Renal pelvis (tissue), 4 donors: Measurements from ENCODE around the gene HCK. TPM values are rescaled to one million over a fixed set of nuclear protein-coding genes. Genes with fewer than 3 reads are reported as not detected.
"Not testable (repeated sequence)": the region's sequence is repeated elsewhere in the genome, so short reads cannot be mapped to it uniquely, and the experiment has no call there.

ENCODE experiments used
- DNase-seq: peaks from one replicate; pipeline ENCODE4 v3.0.0-alpha.2; 2013
- polyA plus RNA-seq, 3 donors: library from polyadenylated mRNA; unstranded; fragments of 120-200 nt; gene quantifications; one replicate each; pipeline ENCODE4 v1.2.1, GENCODE V29; 2013; ENCODE audit not compliant: insufficient read length in 3 of 3

HCK gene
- polyA plus RNA-seq, 3 donors = 2.0 to 3.3 (median 2.5) TPM

- no peak for DNase-seq
Measured at GRCh38 chr20:32027643-32028042, 24.4 kb upstream of the HCK start.

GRCh38 chr20:32028647-32029372 is 23.2 kb upstream of the HCK start:
- peak; percentile 50 for DNase-seq

GRCh38 chr20:32029561-32029960 is 22.5 kb upstream of the HCK start:
- no peak for DNase-seq

DNA sequence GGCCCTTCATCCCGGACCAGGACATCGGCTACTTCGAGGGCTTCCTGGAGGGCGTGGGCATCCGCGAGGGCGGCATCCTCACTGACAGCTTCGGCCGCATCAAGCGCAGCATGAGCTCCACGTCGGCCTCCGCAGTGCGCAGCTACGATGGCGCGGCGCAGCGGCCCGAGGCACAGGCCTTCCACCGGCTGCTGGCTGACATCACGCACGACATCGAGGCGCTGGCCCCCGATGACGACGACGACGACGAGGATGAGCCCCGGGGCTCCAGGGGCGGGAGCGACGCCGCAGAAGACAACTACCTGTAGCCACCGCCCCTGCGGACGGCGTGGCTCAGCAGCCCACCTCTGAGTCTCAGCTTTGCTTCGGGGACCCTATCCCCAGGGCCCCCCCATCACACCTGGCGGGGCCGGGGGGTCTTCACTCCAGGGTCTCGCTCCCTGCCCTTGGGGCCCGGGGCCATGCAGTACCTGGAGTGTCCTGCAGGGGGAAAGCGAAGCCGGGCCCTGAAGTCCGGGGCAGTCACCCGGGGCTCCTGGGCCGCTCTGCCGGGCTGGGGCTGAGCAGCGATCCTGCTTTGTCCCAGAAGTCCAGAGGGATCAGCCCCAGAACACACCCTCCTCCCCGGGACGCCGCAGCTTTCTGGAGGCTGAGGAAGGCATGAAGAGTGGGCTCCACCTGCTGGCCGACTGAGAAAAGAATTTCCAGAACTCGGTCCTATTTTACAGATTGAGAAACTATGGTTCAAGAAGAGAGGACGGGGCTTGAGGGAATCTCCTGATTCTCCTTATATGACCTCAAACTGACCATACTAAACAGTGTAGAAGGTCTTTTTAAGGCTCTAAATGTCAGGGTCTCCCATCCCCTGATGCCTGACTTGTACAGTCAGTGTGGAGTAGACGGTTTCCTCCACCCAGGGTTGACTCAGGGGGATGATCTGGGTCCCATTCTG is 20.8 kb upstream of the HCK start:
- DNase-seq = peak; percentile 85

DNA sequence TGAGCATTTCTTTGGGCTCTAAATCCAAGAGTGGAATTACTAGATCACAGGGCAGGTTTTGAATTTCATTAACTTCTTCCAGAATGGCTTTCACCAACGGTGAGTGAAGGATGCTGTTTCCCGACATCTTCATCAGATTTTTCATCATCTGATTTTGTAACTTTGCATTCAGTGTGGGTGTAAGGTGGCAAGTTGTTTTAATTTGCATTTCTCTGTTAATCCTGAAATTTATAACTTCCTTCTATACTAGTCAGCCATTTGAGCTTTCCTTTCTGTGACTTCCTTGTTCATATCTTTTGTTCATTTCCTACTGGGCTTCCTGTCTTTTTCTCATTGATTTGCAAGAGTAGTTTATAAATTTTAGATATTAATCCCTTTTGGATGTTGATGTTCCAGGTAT is 18.7 kb upstream of the HCK start:
- no peak for DNase-seq

DNA sequence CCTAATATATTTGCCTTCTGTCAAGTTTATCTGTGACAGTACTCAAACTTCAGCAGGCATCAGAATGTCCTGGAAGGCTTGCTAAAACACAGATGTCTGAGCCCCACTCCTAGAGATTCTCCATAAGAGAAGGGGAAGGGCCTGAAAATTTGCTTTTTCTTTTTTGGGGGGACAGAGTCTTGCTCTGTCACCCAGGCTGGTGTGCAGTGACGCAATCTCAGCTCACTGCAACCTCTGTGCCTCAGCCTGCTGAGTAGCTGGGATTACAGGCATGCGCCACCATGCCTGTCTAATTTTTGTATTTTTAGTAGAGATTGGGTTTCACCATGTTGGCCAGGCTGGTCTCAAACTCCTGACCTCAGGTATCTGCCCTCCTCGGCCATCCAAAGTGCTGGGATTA is 18.3 kb upstream of the HCK start:
- DNase-seq = not testable (repeated sequence)

GRCh38 chr20:32034581-32035425 is 17.2 kb upstream of the HCK start:
- no peak for DNase-seq

GRCh38 chr20:32035426-32035779 is 16.6 kb upstream of the HCK start:
- no peak for DNase-seq

GRCh38 chr20:32036252-32036651 is 15.8 kb upstream of the HCK start:
- DNase-seq = no peak

GRCh38 chr20:32036716-32037485 is 15.1 kb upstream of the HCK start:
- DNase-seq = no peak

- no peak for DNase-seq
Measured at GRCh38 chr20:32037929-32038328, 14.1 kb upstream of the HCK start.

DNA sequence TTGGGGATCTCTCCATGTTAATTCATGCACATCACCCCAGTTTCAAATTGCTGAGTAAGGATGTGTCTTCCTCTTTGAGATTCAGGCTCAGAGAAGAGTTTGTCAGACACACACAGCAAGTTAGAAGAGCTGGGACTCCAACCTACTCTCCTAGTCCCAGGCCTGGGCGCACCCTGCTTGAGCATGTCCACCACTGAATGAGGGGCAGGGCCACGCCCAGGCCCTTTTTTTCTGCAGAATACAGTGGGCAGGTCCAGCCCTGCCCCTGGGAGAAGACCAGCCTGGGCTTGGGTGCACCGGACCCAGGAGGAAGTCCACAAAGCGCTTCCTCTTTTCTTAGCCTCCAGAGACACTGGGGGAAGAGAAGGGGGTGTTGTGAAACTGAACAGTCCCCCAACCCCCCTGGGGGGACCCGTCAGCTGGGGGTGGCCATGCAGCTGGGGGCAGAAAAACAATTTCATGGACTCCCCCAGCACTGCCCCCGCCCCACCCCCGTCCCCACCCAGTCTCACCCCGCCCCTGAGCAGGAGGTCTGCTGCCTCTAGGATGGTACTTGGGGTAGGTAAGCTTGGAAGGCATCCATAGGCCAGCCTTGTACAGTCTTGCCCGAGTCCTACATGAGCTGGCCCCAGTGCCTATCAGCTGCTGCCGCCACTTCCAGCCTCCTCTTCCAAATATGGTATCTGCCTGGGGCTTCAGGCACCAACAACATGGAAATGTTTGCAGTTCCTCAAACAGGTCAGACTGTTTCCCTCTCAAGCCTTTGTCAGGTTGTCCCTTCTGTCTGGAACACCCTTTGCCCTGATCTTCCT is 11.7 kb upstream of the HCK start:
- DNase-seq = no peak

DNA sequence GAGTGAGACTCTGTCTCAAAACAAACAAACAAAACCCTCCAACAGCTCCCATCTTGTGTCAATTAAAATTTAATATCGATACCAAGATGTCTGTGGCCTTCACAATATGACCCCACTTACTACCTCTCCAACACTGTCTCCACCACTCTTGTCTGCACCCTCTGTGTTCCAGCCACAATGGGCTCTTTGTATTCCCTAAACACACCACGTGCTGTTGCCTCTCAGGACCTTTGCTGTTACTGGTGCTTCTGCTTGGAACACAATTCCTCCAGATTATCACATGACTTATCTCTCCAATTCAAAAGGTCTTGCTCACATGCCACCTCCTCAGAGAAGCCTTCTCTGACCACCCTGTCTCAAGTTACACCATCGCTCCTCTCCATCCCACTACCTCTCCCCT is 6.0 kb upstream of the HCK start:
- DNase-seq = no peak

DNA sequence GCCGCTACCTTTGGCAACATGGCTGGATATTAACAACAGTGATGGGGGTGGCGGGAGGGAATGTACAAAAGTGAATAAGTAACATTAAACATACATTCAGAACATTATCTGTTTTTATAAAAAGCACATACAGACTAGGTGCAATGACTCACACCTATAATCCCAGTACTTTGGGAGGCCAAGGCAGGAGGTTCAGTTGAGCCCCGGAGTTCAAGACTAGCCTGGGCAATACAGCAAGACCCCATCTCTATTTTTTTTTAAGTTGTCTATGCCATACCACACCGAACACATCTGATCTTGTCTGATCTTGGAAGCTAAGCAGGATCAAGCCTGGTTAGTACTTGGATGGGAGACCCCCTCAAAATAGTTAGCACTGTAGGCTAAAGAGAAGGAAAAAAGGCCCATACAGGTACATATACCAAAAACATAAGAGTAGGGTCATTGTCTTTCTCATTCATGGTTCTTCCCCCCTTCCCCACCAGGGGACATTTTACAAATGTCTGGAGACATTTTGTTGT is 1.7 kb upstream of the HCK start:
- DNase-seq = no peak

DNA sequence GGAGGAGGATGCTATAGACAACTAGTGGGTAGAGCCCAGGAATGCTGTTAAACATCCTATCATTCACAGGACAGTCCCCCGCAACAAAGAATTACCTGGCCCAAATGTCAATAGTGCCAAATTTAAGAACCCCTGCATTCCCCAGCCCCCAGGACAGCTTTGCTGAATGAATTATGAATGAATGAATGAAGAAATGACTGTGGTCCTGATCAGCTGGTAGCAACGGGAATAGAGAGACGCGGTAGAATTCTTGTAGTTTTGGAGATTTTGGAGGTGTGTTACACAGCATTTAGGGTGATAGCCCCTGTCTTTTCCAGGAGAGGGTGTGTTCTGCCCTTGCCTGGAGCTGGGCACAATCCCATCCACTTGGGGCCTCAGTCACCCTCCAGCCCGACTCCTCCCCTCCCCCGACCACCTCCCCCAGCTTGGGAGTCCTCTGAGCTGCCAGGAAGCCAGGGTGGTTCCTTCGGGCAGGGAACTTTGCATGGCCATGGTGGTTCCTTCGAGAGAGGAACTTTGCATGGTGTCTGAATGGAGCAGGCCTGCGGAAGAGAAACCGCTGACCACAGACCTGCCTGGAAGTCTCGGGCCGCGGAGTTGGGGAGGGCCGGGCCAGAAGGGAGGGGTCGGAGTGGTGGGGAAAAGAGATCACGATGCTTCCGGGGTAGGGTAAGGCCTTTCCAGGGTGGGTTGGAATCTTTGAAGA is 1.0 kb upstream of the HCK start:
- no peak for DNase-seq

GRCh38 chr20:32051720-32052089 is 337 bp upstream of the HCK start:
- no peak for DNase-seq

DNA sequence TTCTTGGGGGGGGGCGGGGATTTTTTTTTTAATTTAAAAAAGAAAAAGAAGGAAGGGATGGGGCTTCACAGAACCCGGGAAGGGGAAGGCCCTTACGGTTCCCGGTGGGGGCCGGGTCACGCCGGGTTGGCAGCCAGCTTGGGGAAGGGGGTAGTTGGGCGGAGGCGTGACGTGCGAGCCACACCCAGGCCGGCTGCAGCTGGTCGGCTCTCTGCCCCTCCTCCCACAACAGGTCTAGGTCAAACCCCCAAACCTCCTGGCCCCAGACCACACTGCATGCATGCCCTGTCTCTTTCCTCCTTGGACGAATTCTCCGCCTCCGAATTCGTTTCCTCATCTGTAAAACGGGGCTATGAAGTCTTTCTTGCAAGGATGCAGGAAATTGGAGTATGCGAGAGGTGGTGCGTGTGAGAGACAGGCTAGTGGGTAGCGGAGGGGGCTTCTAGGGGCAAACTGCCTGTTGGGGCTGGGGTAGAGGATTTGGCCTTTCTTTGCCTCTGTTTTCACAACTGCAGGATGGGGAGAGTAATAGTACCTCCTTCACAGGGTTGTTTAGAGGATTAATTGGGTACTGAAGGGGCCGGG is 828 bp downstream of the HCK start:
- DNase-seq = no peak

GRCh38 chr20:32053648-32054047 is 1.6 kb downstream of the HCK start:
- DNase-seq = no peak

- no peak for DNase-seq
Measured at GRCh38 chr20:32056708-32057483, 4.9 kb downstream of the HCK start.
